HAP-1 (cell line): ENCODE data around the gene GPC5.

Experiments used
- DNase-seq, 2 experiments: peaks; one replicate each; pipeline ENCODE4 v3.0.0-alpha.2; 2016 to 2020; ENCODE audit warnings: low spot score in 2 of 2
- H3K27me3 ChIP-seq: fragments of 250-450 bp; sonication (Bioruptor Pico); 2 replicates; pipeline ENCODE4 v1.5.1; 2020; ENCODE audit warnings: low read depth, mild to moderate bottlenecking, moderate library complexity
- H3K36me3 ChIP-seq: fragments of 250-450 bp; sonication (Bioruptor Pico); replicated peaks from 2 replicates; pipeline ENCODE4 v1.5.1; 2020; ENCODE audit warnings: mild to moderate bottlenecking
- H3K4me1 ChIP-seq: fragments of 250-450 bp; sonication (Bioruptor Pico); 2 replicates; pipeline ENCODE4 v1.5.1; 2020; ENCODE audit warnings: mild to moderate bottlenecking
- H3K4me3 ChIP-seq: fragments of 250-450 bp; sonication (Bioruptor Pico); 2 replicates; pipeline ENCODE4 v1.5.1; 2020; ENCODE audit warnings: mild to moderate bottlenecking, moderate library complexity
- H3K9me3 ChIP-seq: fragments of 250-450 bp; sonication (Bioruptor Pico); 2 replicates; pipeline ENCODE4 v1.5.1; 2020; ENCODE audit warnings: mild to moderate bottlenecking, moderate library complexity
- in situ Hi-C: fragments of 300-500 bp; cut with MboI; formaldehyde crosslinking; loops from 3 replicates; pipeline ENCODE4 v1.14.3; 2020; ENCODE audit warnings: low sequenced_read_pairs, inconsistent platforms, mixed read lengths

The GPC5 gene

DNA sequence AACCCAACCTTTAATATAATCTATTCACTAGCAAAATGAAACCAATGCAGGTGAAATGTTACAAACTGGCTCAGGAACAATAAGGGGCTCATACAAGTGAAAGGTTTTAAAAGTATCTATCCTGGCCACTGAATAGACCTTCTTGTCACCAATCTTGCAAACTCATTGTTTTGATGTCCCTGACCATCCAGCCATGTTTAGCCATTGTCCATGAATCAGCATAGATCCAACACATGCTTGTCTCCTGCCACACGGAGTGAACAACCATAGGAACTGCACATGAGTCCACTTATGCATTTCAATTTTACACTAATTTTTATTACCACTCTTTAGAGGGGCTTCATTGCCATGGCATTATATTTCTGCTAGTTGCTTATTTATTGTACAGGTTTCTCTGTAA, 331.4 kb downstream of the GPC5 start:
- H3K9me3 ChIP-seq = no peaks in the 10 kb centered on the region
- no peaks in the 10 kb centered on the region for H3K36me3 ChIP-seq
- in situ Hi-C loops = no loop called here
- no peaks in the 10 kb centered on the region for H3K27me3 ChIP-seq
- no peak overlapping the region for H3K4me3 ChIP-seq
- no peak for DNase-seq
- no peaks in the 10 kb centered on the region for H3K4me1 ChIP-seq

DNA sequence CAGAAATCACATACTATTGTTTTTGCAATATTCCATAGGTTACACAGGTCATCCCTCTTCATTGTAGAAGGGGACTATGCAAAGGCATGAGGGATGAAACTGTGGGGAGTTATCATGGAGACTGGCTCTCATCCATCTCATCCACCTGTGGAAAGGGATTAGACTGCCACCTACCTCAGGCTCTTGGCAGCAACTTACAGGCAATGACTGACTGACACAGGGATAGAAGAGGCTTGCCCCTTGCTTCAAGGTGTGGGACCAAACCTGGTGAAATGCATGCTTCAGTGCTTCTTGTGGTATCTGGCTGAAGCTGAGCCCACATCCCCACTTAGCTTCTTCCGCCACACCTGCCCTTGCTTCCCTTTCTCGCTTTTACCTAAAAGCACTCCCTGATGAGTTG, 341.3 kb downstream of the GPC5 start:
- no peaks in the 10 kb centered on the region for H3K36me3 ChIP-seq
- H3K4me3 ChIP-seq = no peak overlapping the region
- in situ Hi-C loops = no loop called here
- H3K9me3 ChIP-seq = no peaks in the 10 kb centered on the region
- no peak for DNase-seq
- H3K27me3 ChIP-seq = no peaks in the 10 kb centered on the region
- no peaks in the 10 kb centered on the region for H3K4me1 ChIP-seq

DNA sequence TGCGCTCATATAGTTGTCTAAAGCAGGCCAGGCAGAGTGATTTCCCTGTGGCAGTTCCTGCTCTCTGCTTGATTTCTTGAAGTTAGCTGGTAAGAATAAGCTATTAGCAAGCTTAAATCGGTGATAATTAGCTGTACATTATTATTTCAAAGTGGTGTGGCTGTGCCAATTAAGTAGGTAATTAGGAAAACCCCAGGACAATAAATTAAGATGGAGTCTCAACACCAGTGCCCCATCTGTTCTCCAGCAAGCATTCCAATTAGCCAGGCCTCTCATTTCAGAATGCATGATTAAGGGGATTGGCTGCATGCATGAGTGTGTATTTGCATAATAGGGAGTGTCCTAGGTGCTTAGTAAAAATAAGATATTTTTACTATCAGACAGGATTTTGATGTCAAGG, 342.3 kb downstream of the GPC5 start:
- Histone ChIP-seq H3K36me3 (no peaks in the 10 kb centered on the region), H3K4me3 (no peak overlapping the region), H3K4me1 (no peaks in the 10 kb centered on the region), H3K27me3 (no peaks in the 10 kb centered on the region), H3K9me3 (no peaks in the 10 kb centered on the region)
- DNase-seq = no peak
- in situ Hi-C loops = no loop called here

DNA sequence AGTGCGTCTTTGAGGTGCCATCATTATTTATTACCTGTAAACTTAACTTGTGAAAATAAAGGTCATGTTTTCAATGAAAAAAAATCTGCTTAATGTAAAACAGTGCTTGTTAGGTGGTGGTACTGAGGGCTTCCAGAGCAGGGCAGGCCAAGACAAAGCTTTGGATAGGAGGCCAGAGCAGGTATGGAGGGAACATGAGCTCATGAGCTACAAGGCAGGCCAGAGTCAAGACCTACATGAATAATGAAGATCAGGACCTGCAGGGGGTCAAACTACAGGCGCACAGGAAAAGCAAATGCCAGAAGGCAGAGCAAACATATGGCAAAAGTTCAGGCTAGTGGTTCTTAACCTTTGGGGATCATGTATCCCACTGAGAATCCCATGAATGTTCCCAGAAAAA, 343.5 kb downstream of the GPC5 start:
- Histone ChIP-seq H3K27me3 (no peaks in the 10 kb centered on the region), H3K9me3 (no peaks in the 10 kb centered on the region), H3K4me1 (no peaks in the 10 kb centered on the region), H3K4me3 (no peak overlapping the region), H3K36me3 (no peaks in the 10 kb centered on the region)
- DNase-seq = no peak
- in situ Hi-C loops = no loop called here

DNA sequence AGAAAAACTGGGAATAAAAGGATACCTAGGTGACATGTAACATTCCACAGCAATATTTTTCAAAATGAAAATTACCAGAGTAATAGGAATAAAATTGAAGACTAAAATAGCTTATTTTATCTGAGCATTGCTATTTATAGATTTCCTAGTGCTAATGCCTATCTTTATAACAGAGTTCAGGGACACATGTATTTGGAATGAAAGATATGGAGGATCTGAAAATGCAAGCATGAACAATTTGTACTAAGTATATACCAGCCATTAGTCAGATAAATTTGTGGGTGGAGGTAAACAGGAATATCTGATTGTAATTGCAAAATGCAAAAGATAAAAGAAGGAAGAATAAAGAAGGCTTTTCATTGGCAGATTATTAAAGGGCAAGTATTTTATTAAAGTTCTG, 345.9 kb downstream of the GPC5 start:
- Histone ChIP-seq H3K4me1 (no peaks in the 10 kb centered on the region), H3K4me3 (no peak overlapping the region), H3K36me3 (no peaks in the 10 kb centered on the region), H3K9me3 (no peaks in the 10 kb centered on the region), H3K27me3 (no peaks in the 10 kb centered on the region)
- DNase-seq = no peak
- in situ Hi-C loops = no loop called here

DNA sequence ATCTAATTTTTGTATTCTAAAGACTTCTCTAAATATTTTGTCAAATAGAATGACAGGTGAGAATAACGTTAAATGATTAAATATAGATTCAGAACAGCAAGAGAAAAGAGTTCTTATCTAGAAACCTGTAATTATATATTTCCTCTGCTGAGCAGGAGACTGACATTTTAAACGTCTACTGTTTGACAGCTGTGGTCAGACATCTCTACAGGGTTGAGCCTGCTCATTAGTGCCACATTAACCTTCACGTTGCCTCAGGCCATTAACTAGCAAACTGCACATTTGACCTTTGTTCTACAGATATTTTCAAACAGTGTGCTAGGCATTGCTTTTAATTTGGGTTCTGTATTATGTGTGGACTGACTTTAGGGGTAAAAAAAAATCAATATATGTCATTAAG, 347.5 kb downstream of the GPC5 start:
- H3K36me3 ChIP-seq = no peaks in the 10 kb centered on the region
- no peak overlapping the region for H3K4me3 ChIP-seq
- in situ Hi-C loops = no loop called here
- H3K9me3 ChIP-seq = no peaks in the 10 kb centered on the region
- no peak for DNase-seq
- H3K27me3 ChIP-seq = no peaks in the 10 kb centered on the region
- no peaks in the 10 kb centered on the region for H3K4me1 ChIP-seq

DNA sequence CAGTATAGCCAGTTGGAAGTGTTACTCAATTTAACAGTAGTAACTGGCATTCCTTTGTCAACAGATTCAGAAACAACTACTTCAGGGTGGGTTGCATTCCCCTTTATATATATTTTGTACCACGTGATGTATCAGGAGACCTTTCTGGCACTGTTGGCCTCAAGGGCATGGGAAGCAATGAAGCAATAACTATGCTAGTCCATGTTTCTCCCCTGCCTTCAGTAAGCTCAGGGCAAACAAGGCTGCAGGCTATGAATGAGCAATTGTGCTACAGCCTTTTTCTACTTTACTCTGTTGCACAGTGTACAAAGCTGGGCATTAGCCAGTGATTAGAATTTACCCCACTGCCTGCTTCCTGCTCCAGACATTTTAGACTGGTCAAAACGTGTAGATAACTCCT, 348.8 kb downstream of the GPC5 start:
- no peaks in the 10 kb centered on the region for H3K9me3 ChIP-seq
- no peaks in the 10 kb centered on the region for H3K4me1 ChIP-seq
- H3K4me3 ChIP-seq = no peak overlapping the region
- no peaks in the 10 kb centered on the region for H3K27me3 ChIP-seq
- DNase-seq = no peak
- in situ Hi-C loops = no loop called here
- no peaks in the 10 kb centered on the region for H3K36me3 ChIP-seq

DNA sequence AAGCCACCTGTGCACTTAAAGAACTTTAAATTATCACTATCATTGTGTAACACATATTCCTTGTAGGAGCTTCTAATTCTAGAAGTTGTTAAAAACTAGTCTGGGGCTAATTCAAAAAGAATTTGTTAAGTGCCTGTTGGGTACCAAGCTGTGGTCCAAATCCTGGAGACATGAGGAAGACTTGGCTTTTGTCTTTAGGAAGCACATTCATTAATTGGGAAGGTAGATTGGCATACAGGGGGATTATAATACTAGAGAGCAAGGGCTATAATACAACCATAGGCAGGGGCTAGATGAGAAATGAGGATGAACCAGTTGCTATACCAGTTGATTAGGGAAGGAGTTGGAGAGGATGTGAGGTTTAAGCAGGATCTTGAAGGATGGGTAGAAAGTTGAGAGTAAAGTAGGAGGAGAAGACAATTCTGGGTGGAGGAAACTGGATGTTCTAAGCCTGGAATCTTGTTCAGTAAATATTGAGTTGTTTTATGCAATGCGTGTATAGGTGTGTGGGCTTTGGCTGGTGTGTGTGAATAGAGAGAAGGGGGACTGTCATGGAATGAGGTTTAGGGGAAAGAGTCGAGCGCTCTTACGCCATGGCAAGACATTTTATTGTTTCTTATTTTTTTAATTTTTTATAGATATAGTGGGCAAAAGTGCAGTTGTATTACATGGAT, 350.1 kb downstream of the GPC5 start:
- H3K9me3 ChIP-seq = no peaks in the 10 kb centered on the region
- no peaks in the 10 kb centered on the region for H3K27me3 ChIP-seq
- no peaks in the 10 kb centered on the region for H3K36me3 ChIP-seq
- in situ Hi-C loops = no loop called here
- H3K4me1 ChIP-seq = no peaks in the 10 kb centered on the region
- no peak overlapping the region for H3K4me3 ChIP-seq
- no peak for DNase-seq

DNA sequence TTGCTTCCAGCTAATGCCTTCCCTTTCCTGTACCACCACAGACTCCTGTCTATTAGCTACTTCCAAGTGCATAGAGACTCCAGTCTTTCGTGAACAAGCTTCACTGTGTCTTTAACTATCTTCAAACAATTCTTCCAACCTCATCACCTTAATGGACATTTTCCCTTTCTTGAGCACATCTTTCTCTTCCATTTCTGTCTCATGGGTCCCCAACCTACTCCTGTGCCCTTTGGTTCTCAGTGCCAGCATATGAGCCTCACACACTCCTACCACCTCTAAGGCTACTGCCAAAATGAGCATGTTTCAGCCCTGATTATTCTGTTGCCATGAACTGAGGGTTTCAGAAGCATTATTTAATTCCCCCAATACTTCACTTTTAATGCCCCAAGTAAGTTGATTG, 360.3 kb downstream of the GPC5 start:
- Histone ChIP-seq H3K4me3 (no peak overlapping the region), H3K4me1 (no peaks in the 10 kb centered on the region), H3K9me3 (no peaks in the 10 kb centered on the region), H3K36me3 (no peaks in the 10 kb centered on the region), H3K27me3 (no peaks in the 10 kb centered on the region)
- no peak for DNase-seq
- in situ Hi-C loops = no loop called here

DNA sequence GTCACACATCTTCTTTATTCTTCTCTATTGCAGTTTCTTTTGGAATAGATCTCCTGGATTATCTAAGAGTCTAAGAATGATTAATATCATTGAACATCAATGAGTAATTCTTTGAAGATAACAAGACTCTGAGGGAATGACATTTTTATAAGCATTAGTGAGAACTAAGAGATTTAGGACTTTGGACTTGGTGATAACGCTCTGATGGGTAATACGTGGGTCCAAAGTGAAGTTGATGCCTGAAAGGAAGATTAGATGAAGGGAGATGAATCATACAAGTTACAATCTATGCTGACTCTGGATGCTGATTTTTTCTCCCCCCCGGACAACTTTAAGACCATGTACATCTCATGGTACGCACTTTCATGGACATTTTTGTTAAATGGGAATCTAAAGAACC, 364.5 kb downstream of the GPC5 start:
- no peak for DNase-seq
- Histone ChIP-seq H3K4me1 (no peaks in the 10 kb centered on the region), H3K4me3 (no peak overlapping the region), H3K36me3 (no peaks in the 10 kb centered on the region), H3K9me3 (no peaks in the 10 kb centered on the region), H3K27me3 (no peaks in the 10 kb centered on the region)
- in situ Hi-C loops = no loop called here

DNA sequence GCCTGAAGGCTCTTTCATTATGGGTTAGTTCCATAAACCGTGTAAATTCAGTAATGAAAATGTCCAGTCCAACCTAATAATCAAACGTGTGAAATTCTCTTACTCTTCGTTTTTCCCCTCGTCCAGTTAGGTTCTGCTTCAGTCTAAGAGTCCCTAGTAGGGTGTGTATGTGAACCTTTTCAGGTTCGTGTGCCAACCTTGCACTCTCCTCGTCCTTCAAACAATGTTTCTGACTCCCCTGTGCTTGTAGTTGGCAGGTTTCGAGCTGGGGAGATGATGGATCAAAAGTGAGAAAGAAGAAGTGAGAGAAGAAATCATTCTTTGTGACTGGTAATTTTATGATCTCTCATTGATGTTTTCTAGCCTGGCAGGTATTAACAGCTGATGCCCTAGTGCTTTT, 366.1 kb downstream of the GPC5 start:
- in situ Hi-C loops = no loop called here
- no peaks in the 10 kb centered on the region for H3K36me3 ChIP-seq
- no peaks in the 10 kb centered on the region for H3K27me3 ChIP-seq
- no peak overlapping the region for H3K4me3 ChIP-seq
- DNase-seq = no peak
- H3K9me3 ChIP-seq = no peaks in the 10 kb centered on the region
- no peaks in the 10 kb centered on the region for H3K4me1 ChIP-seq

DNA sequence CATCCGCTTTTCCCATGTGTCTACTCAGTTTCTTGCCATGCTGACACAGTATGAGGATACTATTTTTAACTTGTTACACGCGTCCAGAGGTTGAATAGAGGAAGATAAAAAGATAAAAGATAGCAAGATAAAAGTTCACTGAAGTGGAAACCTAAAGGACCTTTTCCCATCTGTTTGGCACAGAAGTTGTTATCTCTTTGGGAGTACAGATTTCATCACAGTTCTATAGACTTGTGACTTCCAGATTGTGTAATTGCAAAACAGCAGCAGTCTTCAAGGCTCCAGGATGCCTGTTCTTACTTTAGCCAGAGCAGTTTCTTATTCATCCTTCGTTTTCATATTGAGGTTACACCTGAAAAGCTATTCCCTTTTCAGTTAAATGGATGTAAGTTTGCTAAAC, 369.2 kb downstream of the GPC5 start:
- in situ Hi-C loops = no loop called here
- no peak for DNase-seq
- Histone ChIP-seq H3K36me3 (no peaks in the 10 kb centered on the region), H3K9me3 (no peaks in the 10 kb centered on the region), H3K4me1 (no peaks in the 10 kb centered on the region), H3K27me3 (0 out of 2 replicates have a peak, but pooled peaks cover 4% of the 10 kb centered on the region), H3K4me3 (no peak overlapping the region)

DNA sequence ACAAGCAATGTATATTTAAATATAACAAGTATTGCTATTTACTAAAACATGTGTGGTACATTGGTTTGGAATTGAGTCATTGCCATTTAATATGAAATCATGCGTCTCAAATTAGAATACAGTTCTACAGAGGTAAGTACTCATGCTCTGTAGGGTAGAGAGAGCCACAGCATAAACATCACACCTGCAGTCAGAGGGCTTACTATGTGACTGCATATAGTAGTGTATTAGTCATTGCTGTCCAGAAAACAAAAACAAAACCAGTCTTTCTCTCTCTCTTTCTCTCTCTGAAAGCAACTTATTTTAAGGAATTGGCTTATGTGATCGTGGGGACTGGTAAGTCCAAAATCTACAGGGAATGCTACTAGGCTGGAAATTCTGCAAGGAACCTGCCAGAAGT, 370.3 kb downstream of the GPC5 start:
- DNase-seq = no peak
- Histone ChIP-seq H3K4me1 (no peaks in the 10 kb centered on the region), H3K4me3 (no peak overlapping the region), H3K27me3 (0 out of 2 replicates have a peak, but pooled peaks cover 4% of the 10 kb centered on the region), H3K9me3 (no peaks in the 10 kb centered on the region), H3K36me3 (no peaks in the 10 kb centered on the region)
- in situ Hi-C loops = no loop called here

DNA sequence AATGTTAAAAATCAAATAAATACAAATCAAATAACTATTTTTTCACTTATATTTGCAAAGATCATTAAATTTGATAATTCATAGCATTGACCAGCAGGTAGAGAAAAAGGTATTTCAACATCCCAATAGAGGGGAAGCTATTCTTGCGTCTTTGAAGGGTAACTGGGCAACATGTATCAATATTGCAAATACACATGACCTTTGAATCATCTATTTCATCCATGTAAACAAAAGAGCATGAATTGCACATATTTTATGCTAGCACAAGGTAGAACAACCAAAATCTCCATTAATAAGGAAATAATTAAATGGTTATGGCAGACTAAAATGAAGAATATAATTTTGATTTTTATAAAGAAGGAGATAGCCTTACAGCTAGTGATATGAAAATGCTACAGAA, 372.8 kb downstream of the GPC5 start:
- H3K4me3 ChIP-seq = no peak overlapping the region
- no peaks in the 10 kb centered on the region for H3K9me3 ChIP-seq
- H3K36me3 ChIP-seq = no peaks in the 10 kb centered on the region
- DNase-seq = no peak
- no peaks in the 10 kb centered on the region for H3K4me1 ChIP-seq
- in situ Hi-C loops = no loop called here
- 0 out of 2 replicates have a peak, but pooled peaks cover 4% of the 10 kb centered on the region for H3K27me3 ChIP-seq

DNA sequence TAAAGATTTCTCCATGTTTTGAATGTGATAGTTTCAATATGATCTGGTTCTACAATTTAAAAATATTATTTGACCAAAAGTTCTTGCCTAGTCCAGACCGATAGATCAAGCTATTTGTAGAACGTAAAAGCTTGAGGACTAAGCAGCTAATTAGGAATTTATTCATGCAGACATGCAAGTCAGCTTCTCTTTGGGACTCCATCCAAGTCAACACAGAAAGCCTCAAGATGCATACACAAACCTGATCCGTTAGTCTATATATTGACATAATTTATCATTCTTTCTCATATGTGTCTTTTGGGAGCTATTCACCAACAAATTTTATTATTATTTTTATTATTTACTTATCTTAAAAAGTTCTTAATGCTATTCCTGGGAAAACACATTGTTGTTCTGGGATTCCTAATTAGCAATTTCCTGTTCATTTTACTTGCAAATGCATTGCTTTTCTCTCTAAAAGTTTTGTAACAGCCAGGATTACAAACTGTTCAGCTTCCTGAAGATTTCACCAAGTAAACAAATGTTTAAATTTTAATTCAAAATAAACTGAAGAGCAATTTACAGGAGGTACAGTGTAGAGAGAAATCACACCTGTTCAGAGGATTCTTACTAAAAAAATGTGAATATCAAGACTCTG, 375.3 kb downstream of the GPC5 start:
- Histone ChIP-seq H3K27me3 (0 out of 2 replicates have a peak, but pooled peaks cover 4% of the 10 kb centered on the region), H3K4me1 (no peaks in the 10 kb centered on the region; the same call in 1 of the 2 replicates), H3K4me3 (no peak overlapping the region), H3K9me3 (no peaks in the 10 kb centered on the region), H3K36me3 (no peaks in the 10 kb centered on the region)
- no peak for DNase-seq
- in situ Hi-C loops = no loop called here
